CD14-positive monocyte (primary cell): Measurements from ENCODE around the gene NLRC5. TPM values are rescaled to one million over a fixed set of nuclear protein-coding genes. Genes with fewer than 3 reads are reported as not detected.

ENCODE experiments used
- DNase-seq, 3 donors: peaks; one replicate each; pipeline ENCODE4 v3.0.0-alpha.2; 2011 to 2022
- H2AFZ ChIP-seq: 2 replicates; pipeline ENCODE4 v1.6.0; 2012; ENCODE audit warnings: mild to moderate bottlenecking, low read depth, low read length, inconsistent platforms; ENCODE audit not compliant: insufficient read depth, poor library complexity, severe bottlenecking
- H3K27ac ChIP-seq, 2 donors: 1 replicate in 1 of 2; 2 replicates in 1 of 2; pipeline ENCODE4 v1.5.1; 2012 to 2013; ENCODE audit warnings: low read length in 2 of 2, control low read depth in 1 of 2, inconsistent platforms in 1 of 2, low read depth in 1 of 2, mild to moderate bottlenecking in 1 of 2
- H3K27me3 ChIP-seq, 2 donors: one replicate each; pipeline versions ENCODE4 v1.6.0 to v1.6.1; 2011 to 2013; ENCODE audit warnings: low read length in 2 of 2; ENCODE audit not compliant: control insufficient read depth in 2 of 2, insufficient read depth in 2 of 2
- H3K36me3 ChIP-seq, 2 donors: replicated peaks in 1 of 2; 1 replicate in 1 of 2; 2 replicates in 1 of 2; pipeline versions ENCODE4 v1.5.1 to v1.6.1; 2012 to 2013; ENCODE audit warnings: low read length in 2 of 2, control low read depth in 1 of 2, inconsistent platforms in 1 of 2, mild to moderate bottlenecking in 1 of 2; ENCODE audit not compliant: insufficient read depth in 2 of 2, control insufficient read depth in 1 of 2
- H3K4me1 ChIP-seq, 2 donors: 1 replicate in 1 of 2; 2 replicates in 1 of 2; pipeline versions ENCODE4 v1.5.1 to v1.6.1; 2012 to 2013; ENCODE audit warnings: low read length in 2 of 2, control low read depth in 1 of 2, inconsistent platforms in 1 of 2, mild to moderate bottlenecking in 1 of 2, moderate library complexity in 1 of 2; ENCODE audit not compliant: insufficient read depth in 2 of 2, control insufficient read depth in 1 of 2
- H3K4me2 ChIP-seq: replicated peaks from 2 replicates; pipeline ENCODE3; 2012; ENCODE audit warnings: low read length, moderate library complexity, mild to moderate bottlenecking; ENCODE audit not compliant: poor library complexity, severe bottlenecking; ENCODE audit errors: extremely low read depth
- H3K4me3 ChIP-seq, 3 experiments: fragments of 200-600 bp in 1 of 3; sonication (generic) in 1 of 3; replicated peaks in 1 of 3; 1 replicate in 2 of 3; 2 replicates in 1 of 3; pipeline ENCODE4 v1.5.1; 2011 to 2013; ENCODE audit warnings: low read length in 3 of 3, mild to moderate bottlenecking in 3 of 3, control low read depth in 2 of 3, low read depth in 2 of 3, inconsistent platforms in 1 of 3, moderate library complexity in 1 of 3
- H3K79me2 ChIP-seq: 2 replicates; pipeline ENCODE4 v1.6.0; 2012; ENCODE audit warnings: mild to moderate bottlenecking, control low read depth, inconsistent platforms, low read length, moderate library complexity; ENCODE audit not compliant: insufficient read depth
- H3K9ac ChIP-seq: 2 replicates; pipeline ENCODE4 v1.6.0; 2017; ENCODE audit warnings: low read length, mild to moderate bottlenecking; ENCODE audit not compliant: insufficient read depth, poor library complexity, severe bottlenecking
- H3K9me3 ChIP-seq, 2 donors: replicated peaks in 1 of 2; 1 replicate in 1 of 2; 2 replicates in 1 of 2; pipeline versions ENCODE4 v1.5.1 to v1.6.1; 2012 to 2013; ENCODE audit warnings: low read length in 2 of 2, control low read depth in 1 of 2; ENCODE audit not compliant: control insufficient read depth in 1 of 2, insufficient read depth in 1 of 2
- H4K20me1 ChIP-seq: 2 replicates; pipeline ENCODE4 v1.6.0; 2012; ENCODE audit warnings: mild to moderate bottlenecking, low read length, control low read depth, moderate library complexity; ENCODE audit not compliant: insufficient read depth
- H3K27ac Mint-ChIP-seq, 7 donors: one replicate each; pipeline ENCODE4 v1.8.0; 2020; ENCODE audit warnings: mild to moderate bottlenecking in 7 of 7, mixed read lengths in 7 of 7, moderate library complexity in 6 of 7, inconsistent platforms in 2 of 7
- H3K27me3 Mint-ChIP-seq, 3 donors: one replicate each; pipeline ENCODE4 v1.8.0; 2021 to 2022; ENCODE audit warnings: low read depth in 3 of 3, mild to moderate bottlenecking in 3 of 3, mixed read lengths in 3 of 3, moderate library complexity in 3 of 3, inconsistent platforms in 1 of 3
- H3K36me3 Mint-ChIP-seq, 2 donors: one replicate each; pipeline ENCODE4 v1.8.0; 2020; ENCODE audit warnings: mixed read lengths in 2 of 2, inconsistent platforms in 1 of 2, mild to moderate bottlenecking in 1 of 2
- H3K4me1 Mint-ChIP-seq: one replicate; pipeline ENCODE4 v1.8.0; 2020; ENCODE audit warnings: mild to moderate bottlenecking, mixed read lengths
- H3K4me3 Mint-ChIP-seq, 2 donors: one replicate each; pipeline ENCODE4 v1.8.0; 2020; ENCODE audit warnings: mild to moderate bottlenecking in 2 of 2, mixed read lengths in 2 of 2, moderate library complexity in 1 of 2
- H3K9me3 Mint-ChIP-seq, 7 donors: one replicate each; pipeline ENCODE4 v1.8.0; 2020 to 2022; ENCODE audit warnings: mixed read lengths in 7 of 7, mild to moderate bottlenecking in 6 of 7, moderate library complexity in 6 of 7, inconsistent platforms in 2 of 7
- CTCF ChIP-seq: fragments of 200-600 bp; IDR thresholded peaks from one replicate; pipeline ENCODE4 v1.8.0; 2022; ENCODE audit warnings: antibody characterized with exemption, mild to moderate bottlenecking
- WGBS: methylation state at CpG from one replicate; pipeline ENCODE4 v1.1.5; 2013; ENCODE audit warnings: missing lambda C conversion rate; ENCODE audit not compliant: insufficient coverage; 5-methylcytosine and 5-hydroxymethylcytosine counted together
- intact Hi-C, 2 donors: fragments of 100-400 bp; cut with micrococcal nuclease; formaldehyde crosslinking; loops; one replicate each; pipeline versions ENCODE4 v1.15.0 to v1.15.1; 2023
- polyA plus RNA-seq, 3 donors: library from polyadenylated mRNA; depleted of rRNA in 1 of 3; unstranded in 2 of 3; stranded (reverse) in 1 of 3; fragments of 300-500 nt in 2 of 3; fragments of >200 nt in 1 of 3; fragmentation: Illumina TruSeq in 2 of 3; gene quantifications; 1 replicate in 2 of 3; 2 replicates in 1 of 3; pipeline ENCODE4 v1.2.3, GENCODE V29; 2012 to 2021

The NLRC5 gene
- polyA plus RNA-seq, 3 donors: 10.3 to 171 (median 21.6) TPM

- Histone ChIP-seq H3K27ac (no peak overlapping the region), H2AFZ (no peak overlapping the region), H3K79me2 (no peaks in the 10 kb centered on the region), H3K36me3 (peaks cover 34 to 81% of the 10 kb centered on the region in 2 donors), H4K20me1 (no peaks in the 10 kb centered on the region), H3K27me3 (no peaks in the 10 kb centered on the region), H3K9ac (no peak overlapping the region), H3K4me2 (no peak overlapping the region), H3K4me3 (no peak overlapping the region), H3K4me1 (no peaks in the 10 kb centered on the region), H3K9me3 (no peaks in the 10 kb centered on the region)
- peaks cover 38 to 62% of the 10 kb centered on the region in 2 donors for H3K36me3 Mint-ChIP-seq
- intact Hi-C loops: no loop called here
- no peaks in the 10 kb centered on the region for H3K27me3 Mint-ChIP-seq
- DNase-seq: no peak
- peak overlapping the region in 2 of 7 donors; percentile 58 to 75 for H3K27ac Mint-ChIP-seq
- peaks cover 5% of the 10 kb centered on the region for H3K4me1 Mint-ChIP-seq
- 100% methylated on average over 1 of the region's 1 CpG for WGBS
- no peak overlapping the region for H3K4me3 Mint-ChIP-seq
- no peaks in the 10 kb centered on the region for H3K9me3 Mint-ChIP-seq
- TF ChIP-seq CTCF: no peak
Observed at GRCh38 chr16:57132470-57132869, 143.1 kb downstream of the NLRC5 start.

GRCh38 chr16:57133031-57133430, 143.7 kb downstream of the NLRC5 start:
- TF ChIP-seq CTCF: no peak
- Mint-ChIP-seq H3K4me1 (peaks cover 5% of the 10 kb centered on the region), H3K4me3 (no peak overlapping the region), H3K27me3 (no peaks in the 10 kb centered on the region), H3K9me3 (no peaks in the 10 kb centered on the region), H3K27ac (no peak overlapping the region), H3K36me3 (peaks cover 37 to 62% of the 10 kb centered on the region in 2 donors)
- Histone ChIP-seq H2AFZ (no peak overlapping the region), H3K79me2 (no peaks in the 10 kb centered on the region), H3K27me3 (no peaks in the 10 kb centered on the region), H3K9ac (no peak overlapping the region), H4K20me1 (no peaks in the 10 kb centered on the region), H3K36me3 (peaks cover 30 to 81% of the 10 kb centered on the region in 2 donors), H3K27ac (no peak overlapping the region), H3K4me3 (no peak overlapping the region), H3K9me3 (no peaks in the 10 kb centered on the region), H3K4me2 (no peak overlapping the region), H3K4me1 (no peaks in the 10 kb centered on the region)
- intact Hi-C loops: no loop called here
- no peak for DNase-seq
- WGBS: 92% methylated on average over 2 of the region's 4 CpGs

Other genes with a start within 250 kb of the NLRC5 start
- under 1 TPM in 1 of 3 donors, not detected in 2; 0.03 TPM for gene SLC12A3, start 124.3 kb upstream of the NLRC5 start, polyA plus RNA-seq
- gene HERPUD1, start 57.4 kb upstream of the NLRC5 start, polyA plus RNA-seq: 100 to 1,000 TPM; 179 to 454 (median 186) TPM
- 1 to 10 TPM in 2 of 3 donors, under 1 TPM in 1; 0.61 to 2.1 (median 1.3) TPM for gene CETP, start 27.6 kb upstream of the NLRC5 start, polyA plus RNA-seq
- gene CPNE2, start 103.0 kb downstream of the NLRC5 start, polyA plus RNA-seq: 10 to 100 TPM; 18.3 to 68.8 (median 23.9) TPM
- 100 to 1,000 TPM in 1 of 3 donors, 10 to 100 TPM in 2; 75.4 to 133 (median 78.6) TPM for gene PSME3IP1, start 196.5 kb downstream of the NLRC5 start, polyA plus RNA-seq
- 10 to 100 TPM; 15.7 to 28.3 (median 21.3) TPM for gene RSPRY1, start 196.8 kb downstream of the NLRC5 start, polyA plus RNA-seq